Gastrocnemius medialis (tissue), 4 donors: Measurements from ENCODE around the gene IGFBP2. TPM values are rescaled to one million over a fixed set of nuclear protein-coding genes. Genes with fewer than 3 reads are reported as not detected.
A peak's percentile ranks its signal among the peaks of the same experiment; 100 is the strongest.
"Not testable (repeated sequence)": the region's sequence is repeated elsewhere in the genome, so short reads cannot be mapped to it uniquely, and the experiment has no call there.

Experiments used
- ATAC-seq, 2 donors: fragments of 150-250 bp; one replicate each; pipeline ENCODE4 v1.9.1; 2016
- DNase-seq, 2 donors: peaks; one replicate each; pipeline ENCODE4 v3.0.0-alpha.2; 2019
- H3K27ac ChIP-seq, 4 donors: fragments of 200-600 bp; sonication (generic); 1 replicate in 1 of 4; 2 replicates in 3 of 4; pipeline ENCODE4 v1.5.1; 2016 to 2018; ENCODE audit warnings: mild to moderate bottlenecking in 2 of 4, moderate library complexity in 1 of 4
- H3K27me3 ChIP-seq, 3 donors: fragments of 200-600 bp; sonication (generic) in 2 of 3; 1 replicate in 1 of 3; 2 replicates in 2 of 3; pipeline versions ENCODE4 v1.5.1 to v1.6.0; 2016 to 2019; ENCODE audit warnings: mild to moderate bottlenecking in 1 of 3, moderate library complexity in 1 of 3
- H3K36me3 ChIP-seq, 2 donors: fragments of 200-600 bp; sonication (generic) in 1 of 2; one replicate each; pipeline ENCODE4 v1.5.1; 2017 to 2018
- H3K4me1 ChIP-seq, 2 donors: fragments of 200-600 bp; sonication (generic) in 1 of 2; one replicate each; pipeline ENCODE4 v1.5.1; 2016 to 2017; ENCODE audit warnings: mild to moderate bottlenecking in 2 of 2
- H3K4me3 ChIP-seq, 4 donors: fragments of 200-600 bp; sonication (generic) in 3 of 4; 1 replicate in 1 of 4; 2 replicates in 3 of 4; pipeline ENCODE4 v1.5.1; 2016 to 2019; ENCODE audit warnings: mild to moderate bottlenecking in 2 of 4
- H3K9me3 ChIP-seq, 3 donors: fragments of 200-600 bp; sonication (generic) in 2 of 3; 1 replicate in 1 of 3; 2 replicates in 2 of 3; pipeline ENCODE4 v1.5.1; 2016 to 2019
- CTCF ChIP-seq, 5 experiments: fragments of 450-650 bp in 3 of 5; fragments of 200-600 bp in 2 of 5; sonication (generic) in 2 of 5; IDR thresholded peaks in 4 of 5; conservative IDR thresholded peaks in 1 of 5; 1 replicate in 4 of 5; 2 replicates in 1 of 5; pipeline ENCODE4 v1.5.1; 2016 to 2019; ENCODE audit warnings: antibody characterized with exemption in 5 of 5, mild to moderate bottlenecking in 3 of 5, moderate library complexity in 3 of 5
- POLR2A ChIP-seq, 2 donors: fragments of 450-650 bp; IDR thresholded peaks; one replicate each; pipeline ENCODE4 v1.6.1; 2017; ENCODE audit warnings: antibody characterized with exemption in 2 of 2, mild to moderate bottlenecking in 2 of 2, moderate library complexity in 2 of 2
- in situ Hi-C, 4 donors: fragments of 200-750 bp; cut with MboI; loops; one replicate each; pipeline versions ENCODE4 v1.15.0 to v1.8.0; 2017; ENCODE audit warnings: low sequenced_read_pairs in 4 of 4
- intact Hi-C: fragments of 100-400 bp; cut with DNase I; formaldehyde crosslinking; loops from one replicate; pipeline ENCODE4 v1.15.1; 2023; ENCODE audit warnings: low total_unique reads
- total RNA-seq, 4 donors: library from RNA; depleted of rRNA; stranded (reverse); fragments of >200 nt; gene quantifications; one replicate each; pipeline versions ENCODE4 v1.1.0 to v1.2.3, GENCODE V29; 2016

The IGFBP2 gene
- total RNA-seq, 4 donors from 2014 or later, result 14.3 to 44.4 (median 23.6) TPM

DNA sequence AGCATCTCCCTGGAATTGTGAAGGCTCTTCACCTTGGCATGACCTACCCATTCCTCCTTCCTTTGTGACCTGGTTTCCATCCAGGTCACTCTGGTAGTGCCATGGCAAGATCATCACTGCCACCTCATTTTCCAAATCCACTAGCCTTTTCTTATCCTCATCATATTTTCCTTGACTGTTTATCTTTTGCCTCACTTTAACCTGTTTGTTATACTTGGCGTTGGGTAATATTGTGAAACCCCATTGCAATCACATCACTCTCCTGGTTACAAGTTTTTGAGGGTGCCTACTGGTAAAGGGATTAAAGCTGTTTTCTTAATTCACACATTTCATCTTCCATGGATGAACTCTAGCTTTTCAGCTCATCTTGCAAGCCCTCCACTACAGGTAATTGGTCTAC is 39.1 kb upstream of the IGFBP2 start:
- no peak overlapping the region for H3K4me3 ChIP-seq
- in situ Hi-C loops, result no loop called here
- DNase-seq, result no peak
- no peaks in the 10 kb centered on the region for H3K36me3 ChIP-seq
- TF ChIP-seq CTCF (IDR thresholded peaks at IDR 0.05 in 4 of 5, conservative IDR thresholded peaks at IDR 0.05 in 1 of 5), result no peak
- no peak for TF ChIP-seq POLR2A (IDR thresholded peaks at IDR 0.05)
- ATAC-seq, result no peak
- peaks cover 8 to 21% of the 10 kb centered on the region in 2 donors for H3K4me1 ChIP-seq
- intact Hi-C loops, result no loop called here
- H3K9me3 ChIP-seq, result no peaks in the 10 kb centered on the region
- H3K27ac ChIP-seq, result no peak overlapping the region
- no peaks in the 10 kb centered on the region for H3K27me3 ChIP-seq

DNA sequence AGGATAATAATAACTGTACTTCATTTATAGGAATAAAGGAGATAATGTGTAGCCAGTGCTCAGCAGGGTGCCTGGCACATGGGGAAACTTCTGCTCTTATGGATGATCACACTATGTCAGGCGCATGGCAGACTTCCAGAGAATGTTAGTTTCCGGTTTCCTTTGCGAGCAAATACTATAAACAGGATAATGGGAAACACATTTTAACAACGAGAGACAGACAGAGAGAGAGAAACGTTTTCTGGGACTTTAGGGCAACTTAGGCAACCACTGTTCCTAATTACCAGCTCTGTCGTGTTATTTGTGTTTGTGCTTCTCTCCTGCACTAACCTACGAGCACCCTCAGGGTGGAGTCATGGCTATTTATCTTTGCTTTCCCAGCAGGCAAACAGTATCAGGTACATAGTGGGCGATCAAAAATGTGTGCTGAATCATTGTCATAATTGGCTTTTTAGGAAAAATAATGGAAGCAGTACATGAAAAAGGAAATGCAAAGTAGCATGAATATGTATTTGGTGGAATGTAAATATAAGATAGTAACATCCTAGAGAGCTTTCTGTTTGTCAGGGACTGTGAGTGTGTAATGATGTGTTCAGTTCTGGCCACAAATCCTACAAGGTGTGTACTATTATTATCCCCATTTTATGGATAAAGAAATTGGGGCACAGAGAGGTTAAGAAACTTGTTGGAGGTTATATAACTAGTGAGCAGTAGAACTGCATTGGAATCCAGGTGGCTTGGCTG is 36.8 kb upstream of the IGFBP2 start:
- in situ Hi-C loops, result no loop called here
- DNase-seq, result no peak

DNA sequence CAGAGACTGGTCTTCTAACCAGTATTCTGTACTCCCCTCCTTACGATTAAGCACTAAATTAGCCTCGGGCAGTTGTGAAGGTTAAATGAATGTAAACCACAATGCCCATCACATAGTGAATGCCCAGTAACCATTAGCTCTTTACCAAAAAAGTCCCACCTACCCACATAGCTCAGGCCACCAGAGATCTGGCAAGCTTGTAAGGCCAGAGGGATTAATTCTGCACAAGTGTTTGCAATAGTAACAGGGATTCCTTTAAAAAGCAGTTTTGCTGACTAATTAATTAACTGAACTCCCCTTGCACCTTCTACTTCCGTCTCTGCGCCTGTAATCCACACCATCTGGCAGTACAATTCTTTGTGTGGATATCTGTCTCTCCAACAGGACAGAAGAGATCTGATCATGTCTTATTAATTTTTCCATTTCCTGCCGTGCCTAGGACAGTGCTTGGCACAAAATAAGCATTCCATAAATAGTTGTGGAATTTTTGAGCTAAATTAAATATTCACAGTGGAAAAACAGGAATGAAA is 36.2 kb upstream of the IGFBP2 start:
- in situ Hi-C loops, result no loop called here
- intact Hi-C loops, result no loop called here
- no peaks in the 10 kb centered on the region for H3K9me3 ChIP-seq
- H3K27ac ChIP-seq, result no peak overlapping the region
- H3K36me3 ChIP-seq, result no peaks in the 10 kb centered on the region
- DNase-seq (no peak), ATAC-seq (no peak)
- peaks cover 7 to 8% of the 10 kb centered on the region in 2 donors for H3K4me1 ChIP-seq
- no peaks in the 10 kb centered on the region for H3K27me3 ChIP-seq
- no peak for TF ChIP-seq POLR2A (IDR thresholded peaks at IDR 0.05)
- no peak for TF ChIP-seq CTCF (IDR thresholded peaks at IDR 0.05 in 4 of 5, conservative IDR thresholded peaks at IDR 0.05 in 1 of 5)
- H3K4me3 ChIP-seq, result no peak overlapping the region

More for the DNA sequence above, 36.8 kb upstream of the IGFBP2 start:
- no peak overlapping the region for H3K4me3 ChIP-seq
- H3K36me3 ChIP-seq, result no peaks in the 10 kb centered on the region
- H3K27me3 ChIP-seq, result no peaks in the 10 kb centered on the region
- ATAC-seq, result peak in 1 of 2 donors; percentile 19
- TF ChIP-seq CTCF (IDR thresholded peaks at IDR 0.05 in 4 of 5, conservative IDR thresholded peaks at IDR 0.05 in 1 of 5), result no peak
- no peak for TF ChIP-seq POLR2A (IDR thresholded peaks at IDR 0.05)
- H3K4me1 ChIP-seq, result peaks cover 7 to 8% of the 10 kb centered on the region in 2 donors
- no peaks in the 10 kb centered on the region for H3K9me3 ChIP-seq
- intact Hi-C loops, result no loop called here
- H3K27ac ChIP-seq, result no peak overlapping the region

GRCh38 chr2:216597825-216598224 is 35.4 kb upstream of the IGFBP2 start:
- H3K27me3 ChIP-seq, ATAC-seq, H3K4me1 ChIP-seq, DNase-seq, H3K9me3 ChIP-seq, in situ Hi-C loops, H3K36me3 ChIP-seq, H3K4me3 ChIP-seq, H3K27ac ChIP-seq, intact Hi-C loops: not testable (repeated sequence)

GRCh38 chr2:216601632-216602409 is 31.4 kb upstream of the IGFBP2 start:
- no peaks in the 10 kb centered on the region for H3K9me3 ChIP-seq
- intact Hi-C loops (no loop called here), in situ Hi-C loops (no loop called here)
- no peaks in the 10 kb centered on the region for H3K36me3 ChIP-seq
- H3K4me3 ChIP-seq, result no peak overlapping the region
- TF ChIP-seq CTCF (IDR thresholded peaks at IDR 0.05 in 4 of 5, conservative IDR thresholded peaks at IDR 0.05 in 1 of 5), result no peak
- no peak for DNase-seq
- no peak overlapping the region for H3K27ac ChIP-seq
- H3K4me1 ChIP-seq, result peaks cover 6 to 7% of the 10 kb centered on the region in 2 donors
- ATAC-seq, result no peak
- no peaks in the 10 kb centered on the region for H3K27me3 ChIP-seq
